WERI-Rb-1 (cell line): Measurements from ENCODE around the gene PCLO.
"Not testable (repeated sequence)": the region's sequence is repeated elsewhere in the genome, so short reads cannot be mapped to it uniquely, and the experiment has no call there.

Experiments
- DNase-seq: peaks from one replicate; pipeline ENCODE4 v3.0.0-alpha.2; 2020
- H3K27ac ChIP-seq: fragments of 250-450 bp; sonication (Bioruptor Pico); 2 replicates; pipeline ENCODE4 v1.5.1; 2020; ENCODE audit warnings: mild to moderate bottlenecking, moderate library complexity
- H3K27me3 ChIP-seq: fragments of 250-450 bp; sonication (Bioruptor Pico); 2 replicates; pipeline ENCODE4 v1.5.1; 2021; ENCODE audit warnings: mild to moderate bottlenecking, low read depth, moderate library complexity; ENCODE audit not compliant: insufficient read depth, severe bottlenecking
- H3K36me3 ChIP-seq: fragments of 250-450 bp; sonication (Bioruptor Pico); 2 replicates; pipeline ENCODE4 v1.5.1; 2020; ENCODE audit warnings: mild to moderate bottlenecking, moderate library complexity
- H3K4me3 ChIP-seq: 2 replicates; pipeline ENCODE4 v1.5.1; 2011; ENCODE audit warnings: low read depth, mild to moderate bottlenecking, control low read depth, low read length
- H3K9me3 ChIP-seq: fragments of 250-450 bp; sonication (Bioruptor Pico); 2 replicates; pipeline ENCODE4 v1.5.1; 2021; ENCODE audit warnings: mild to moderate bottlenecking, moderate library complexity; ENCODE audit not compliant: severe bottlenecking
- CTCF ChIP-seq: IDR thresholded peaks from 2 replicates; pipeline ENCODE4 v1.5.1; 2011; ENCODE audit warnings: low read depth, mild to moderate bottlenecking, control low read depth, inconsistent platforms, low read length

Gene PCLO

GRCh38 chr7:82714883-82715282 lies 447.8 kb downstream of the PCLO start:
- TF ChIP-seq CTCF: no peak
- no peak for DNase-seq
- Histone ChIP-seq H3K27me3 (no peaks in the 10 kb centered on the region), H3K4me3 (no peak overlapping the region), H3K27ac (no peak overlapping the region), H3K36me3 (no peaks in the 10 kb centered on the region), H3K9me3 (no peaks in the 10 kb centered on the region)

- TF ChIP-seq CTCF: no peak
- Histone ChIP-seq H3K36me3 (no peaks in the 10 kb centered on the region), H3K4me3 (no peak overlapping the region), H3K27me3 (no peaks in the 10 kb centered on the region), H3K9me3 (no peaks in the 10 kb centered on the region), H3K27ac (no peak overlapping the region)
- no peak for DNase-seq
These were observed 449.2 kb downstream of the PCLO start for GRCh38 chr7:82713506-82713905.

- not testable (repeated sequence) for H3K4me3 ChIP-seq, H3K9me3 ChIP-seq, H3K36me3 ChIP-seq, DNase-seq, H3K27ac ChIP-seq, H3K27me3 ChIP-seq
These were observed 456.3 kb downstream of the PCLO start for GRCh38 chr7:82706344-82706743.

- Histone ChIP-seq H3K4me3 (no peak overlapping the region), H3K9me3 (no peaks in the 10 kb centered on the region), H3K27me3 (no peaks in the 10 kb centered on the region), H3K27ac (no peak overlapping the region), H3K36me3 (no peaks in the 10 kb centered on the region)
- no peak for DNase-seq
- TF ChIP-seq CTCF: no peak
These were observed 457.0 kb downstream of the PCLO start for GRCh38 chr7:82705517-82706260.

GRCh38 chr7:82704121-82704520 lies 458.6 kb downstream of the PCLO start:
- Histone ChIP-seq H3K27ac (no peak overlapping the region), H3K36me3 (no peaks in the 10 kb centered on the region), H3K27me3 (no peaks in the 10 kb centered on the region), H3K4me3 (no peak overlapping the region), H3K9me3 (no peaks in the 10 kb centered on the region)
- DNase-seq: no peak
- no peak for TF ChIP-seq CTCF
